Body of pancreas (tissue), 4 donors: ENCODE results near the gene SLC20A1. TPM values are rescaled to one million over a fixed set of nuclear protein-coding genes. Genes with fewer than 3 reads are reported as not detected.

ENCODE experiments used
- ATAC-seq: fragments of 150-250 bp; one replicate; pipeline ENCODE4 v1.9.1; 2016
- DNase-seq, 4 donors: peaks; one replicate each; pipeline ENCODE4 v3.0.0-alpha.2; 2019
- H3K27ac ChIP-seq, 4 donors: fragments of 200-600 bp; sonication (generic); 1 replicate in 3 of 4; 2 replicates in 1 of 4; pipeline versions ENCODE4 v1.5.1 to v1.6.1; 2016 to 2019; ENCODE audit warnings: mild to moderate bottlenecking in 1 of 4, mixed read lengths in 1 of 4, moderate library complexity in 1 of 4
- H3K27me3 ChIP-seq, 2 donors: fragments of 200-600 bp; sonication (generic); one replicate each; pipeline ENCODE4 v1.6.0; 2016; ENCODE audit warnings: mild to moderate bottlenecking in 1 of 2
- H3K36me3 ChIP-seq, 2 donors: fragments of 200-600 bp; sonication (generic); replicated peaks in 1 of 2; 2 replicates each; pipeline ENCODE4 v1.5.1; 2016; ENCODE audit warnings: low read depth in 2 of 2; ENCODE audit not compliant: insufficient read depth in 1 of 2
- H3K4me1 ChIP-seq: fragments of 200-600 bp; sonication (generic); one replicate; pipeline ENCODE4 v1.6.0; 2016
- H3K4me3 ChIP-seq, 2 donors: fragments of 200-600 bp; sonication (generic); 1 replicate in 1 of 2; 2 replicates in 1 of 2; pipeline ENCODE4 v1.5.1; 2016 to 2019
- H3K9me3 ChIP-seq, 3 donors: fragments of 200-600 bp; sonication (generic); 1 replicate in 2 of 3; 2 replicates in 1 of 3; pipeline ENCODE4 v1.5.1; 2016
- CTCF ChIP-seq, 7 experiments: fragments of 450-650 bp in 4 of 7; fragments of 200-600 bp in 3 of 7; sonication (generic) in 3 of 7; IDR thresholded peaks; one replicate each; pipeline ENCODE4 v1.5.1; 2016 to 2019; ENCODE audit warnings: antibody characterized with exemption in 7 of 7
- POLR2A ChIP-seq, 3 donors: fragments of 450-650 bp; IDR thresholded peaks; one replicate each; pipeline ENCODE4 v1.6.1; 2016; ENCODE audit warnings: antibody characterized with exemption in 3 of 3, mild to moderate bottlenecking in 2 of 3
- WGBS, 2 donors: methylation state at CpG; one replicate each; pipeline ENCODE4 v1.1.5; 2017; 5-methylcytosine and 5-hydroxymethylcytosine counted together
- intact Hi-C: fragments of 100-400 bp; cut with DNase I; formaldehyde crosslinking; loops from one replicate; pipeline ENCODE4 v1.15.1; 2023
- total RNA-seq, 2 donors: library from RNA; depleted of rRNA; stranded (reverse); fragments of >200 nt; gene quantifications; one replicate each; pipeline ENCODE4 v1.1.0, GENCODE V29; 2016

The SLC20A1 gene, protein sequence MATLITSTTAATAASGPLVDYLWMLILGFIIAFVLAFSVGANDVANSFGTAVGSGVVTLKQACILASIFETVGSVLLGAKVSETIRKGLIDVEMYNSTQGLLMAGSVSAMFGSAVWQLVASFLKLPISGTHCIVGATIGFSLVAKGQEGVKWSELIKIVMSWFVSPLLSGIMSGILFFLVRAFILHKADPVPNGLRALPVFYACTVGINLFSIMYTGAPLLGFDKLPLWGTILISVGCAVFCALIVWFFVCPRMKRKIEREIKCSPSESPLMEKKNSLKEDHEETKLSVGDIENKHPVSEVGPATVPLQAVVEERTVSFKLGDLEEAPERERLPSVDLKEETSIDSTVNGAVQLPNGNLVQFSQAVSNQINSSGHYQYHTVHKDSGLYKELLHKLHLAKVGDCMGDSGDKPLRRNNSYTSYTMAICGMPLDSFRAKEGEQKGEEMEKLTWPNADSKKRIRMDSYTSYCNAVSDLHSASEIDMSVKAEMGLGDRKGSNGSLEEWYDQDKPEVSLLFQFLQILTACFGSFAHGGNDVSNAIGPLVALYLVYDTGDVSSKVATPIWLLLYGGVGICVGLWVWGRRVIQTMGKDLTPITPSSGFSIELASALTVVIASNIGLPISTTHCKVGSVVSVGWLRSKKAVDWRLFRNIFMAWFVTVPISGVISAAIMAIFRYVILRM
- total RNA-seq: 10 to 100 TPM; 20.5 to 50.1 TPM

- peak within 1 kb of the TSS; percentile 79 to 99 (median 98) for H3K27ac ChIP-seq
- WGBS, 2 donors: 0% methylated on average over 10 to 80 of the region's 87 CpGs
- ATAC-seq (peak; percentile 91), DNase-seq (peak; percentile 96 to 97 (median 96))
- peaks cover 6% of the 10 kb centered on the region in 2 donors for H3K36me3 ChIP-seq
- H3K9me3 ChIP-seq: no peaks in the 10 kb centered on the region
- peak in 5 of 7 experiments; percentile 20 to 55 (median 40) for TF ChIP-seq CTCF (IDR thresholded peaks at IDR 0.05)
- TF ChIP-seq POLR2A (IDR thresholded peaks at IDR 0.05): peak; percentile 100
- H3K27me3 ChIP-seq: no peaks in the 10 kb centered on the region
- H3K4me1 ChIP-seq: peaks cover 44% of the 10 kb centered on the region
- H3K4me3 ChIP-seq: peak within 1 kb of the TSS; percentile 82 to 91
- intact Hi-C loops: no loop called here
These were observed at the start of gene SLC20A1 for GRCh38 chr2:112645310-112646101. TSS of gene SLC20A1 (plus strand) at chr2:112645939. CDS start at chr2:112646829, 890 bp downstream.

DNA sequence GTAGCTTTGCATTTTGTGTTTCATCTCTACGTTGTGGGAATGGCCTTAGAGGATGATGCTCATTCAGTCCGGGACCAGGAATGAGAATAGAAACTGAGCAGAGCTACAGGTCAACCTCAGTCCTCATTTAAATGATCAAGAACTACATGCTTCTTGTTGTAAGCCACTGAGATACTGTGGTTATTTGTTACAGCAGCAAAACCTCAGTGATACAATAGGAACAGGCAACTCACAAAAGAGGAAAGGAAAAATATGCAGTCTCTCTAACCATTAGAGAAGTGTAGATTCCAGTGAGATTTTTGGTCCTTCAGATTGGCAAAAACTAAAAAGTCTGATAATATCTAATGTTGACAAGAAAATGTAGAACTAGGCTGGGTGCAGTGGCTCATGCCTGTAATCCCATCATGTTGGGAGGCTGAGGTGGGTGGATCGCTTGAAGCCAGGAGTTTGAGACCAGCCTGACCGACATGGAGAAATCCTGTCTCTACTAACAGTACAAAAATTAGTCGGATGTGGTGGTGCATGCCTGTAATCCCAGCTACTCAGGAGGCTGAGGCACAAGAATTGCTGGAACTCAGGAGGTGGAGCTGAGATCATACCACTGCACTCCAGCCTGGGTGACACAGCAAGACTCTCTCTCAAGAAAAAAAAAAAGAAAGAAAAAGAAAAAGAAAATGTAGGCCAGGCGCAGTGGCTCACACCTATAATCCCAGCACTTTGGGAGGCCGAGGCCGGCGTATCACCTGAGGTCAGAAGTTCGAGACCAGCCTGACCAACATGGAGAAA, 48.0 kb upstream of the SLC20A1 start:
- Histone ChIP-seq H3K27ac (no peak overlapping the region), H3K4me1 (peaks cover 19% of the 10 kb centered on the region), H3K27me3 (no peaks in the 10 kb centered on the region), H3K9me3 (no peaks in the 10 kb centered on the region), H3K36me3 (no peaks in the 10 kb centered on the region), H3K4me3 (no peak overlapping the region)
- 94 to 95% methylated on average over 10 of the region's 10 CpGs for WGBS, 2 donors
- intact Hi-C loops: no loop called here
- DNase-seq (no peak), ATAC-seq (no peak)
- no peak for TF ChIP-seq CTCF (IDR thresholded peaks at IDR 0.05)
- TF ChIP-seq POLR2A (IDR thresholded peaks at IDR 0.05): no peak

GRCh38 chr2:112600634-112601033, 45.1 kb upstream of the SLC20A1 start:
- intact Hi-C loops: no loop called here
- H3K9me3 ChIP-seq: no peaks in the 10 kb centered on the region
- TF ChIP-seq POLR2A (IDR thresholded peaks at IDR 0.05): no peak
- no peak for TF ChIP-seq CTCF (IDR thresholded peaks at IDR 0.05)
- no peaks in the 10 kb centered on the region for H3K36me3 ChIP-seq
- WGBS, 2 donors: 62 to 69% methylated on average over 3 of the region's 3 CpGs
- no peak for DNase-seq
- no peak overlapping the region for H3K4me3 ChIP-seq
- ATAC-seq: no peak
- H3K4me1 ChIP-seq: peaks cover 26% of the 10 kb centered on the region
- H3K27ac ChIP-seq: no peak overlapping the region
- H3K27me3 ChIP-seq: no peaks in the 10 kb centered on the region

DNA sequence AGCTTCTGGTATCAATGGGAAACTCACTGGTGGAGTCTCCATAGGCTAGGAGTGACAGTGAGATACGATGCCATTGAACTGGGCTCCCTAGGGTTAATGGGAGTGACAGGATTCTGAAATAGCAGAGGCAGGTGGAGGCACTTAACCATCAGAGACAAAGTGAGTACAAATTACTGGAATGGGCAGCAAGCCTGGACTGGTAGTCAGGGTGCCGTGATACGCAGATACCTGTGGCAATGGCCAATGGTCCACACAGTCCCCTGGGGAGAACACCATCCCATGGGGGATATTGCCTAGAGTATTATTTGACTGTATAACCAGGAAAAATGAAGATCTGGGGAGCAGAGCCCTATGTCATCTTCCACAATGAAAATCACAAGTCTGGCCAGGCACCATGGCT, 44.0 kb upstream of the SLC20A1 start:
- no peak for DNase-seq
- WGBS, 2 donors: 96 to 97% methylated on average over 3 of the region's 3 CpGs
- intact Hi-C loops: no loop called here

More for the DNA sequence above, 44.0 kb upstream of the SLC20A1 start:
- H3K27me3 ChIP-seq: no peaks in the 10 kb centered on the region
- H3K27ac ChIP-seq: no peak overlapping the region
- H3K36me3 ChIP-seq: no peaks in the 10 kb centered on the region
- no peak for ATAC-seq
- H3K4me1 ChIP-seq: peaks cover 19% of the 10 kb centered on the region
- H3K4me3 ChIP-seq: no peak overlapping the region
- TF ChIP-seq POLR2A (IDR thresholded peaks at IDR 0.05) (no peak), CTCF (IDR thresholded peaks at IDR 0.05) (no peak)
- H3K9me3 ChIP-seq: no peaks in the 10 kb centered on the region
